Measurements from ENCODE around the gene GLI3.

The GLI3 gene

DNA sequence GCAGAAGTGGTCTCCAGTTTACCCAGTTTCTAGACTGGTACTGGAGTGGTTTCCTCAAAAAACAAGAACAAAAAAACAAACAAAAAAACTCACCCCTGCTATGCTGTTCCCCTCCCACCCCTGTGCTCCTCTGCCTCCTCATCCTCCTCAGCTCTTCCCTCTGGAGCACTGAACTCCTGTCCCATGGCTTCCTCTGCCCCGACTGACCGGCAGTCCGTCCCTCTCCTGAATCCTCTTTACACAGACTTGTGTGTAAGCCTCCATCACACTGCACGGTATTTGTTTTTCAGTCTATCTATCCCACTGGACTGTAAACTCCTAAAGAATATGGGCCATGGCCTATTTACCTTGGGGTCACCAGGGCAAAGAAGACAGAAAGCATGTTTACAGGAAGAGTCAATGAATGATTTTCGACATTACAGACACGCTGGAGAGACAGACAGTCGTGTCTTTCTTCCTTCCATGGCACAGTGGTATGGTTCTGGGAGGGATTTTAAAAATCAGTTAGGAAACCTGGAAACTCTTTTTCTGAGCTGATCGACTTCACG is 265.3 kb downstream of the GLI3 start:
- TF ChIP-seq CTCF (IDR thresholded peaks at IDR 0.05; ENCODE audit: low read depth, low read length) = no peak
- in situ Hi-C loops (cut with HindIII; ENCODE audit: low sequenced_read_pairs) = no loop called here
- no peak overlapping the region for H3K4me3 ChIP-seq (ENCODE audit: low read depth, low read length)
- no peak for DNase-seq (ENCODE audit: low read depth, low spot score)

- no peak for TF ChIP-seq CTCF (IDR thresholded peaks at IDR 0.05; ENCODE audit: low read depth, low read length)
- in situ Hi-C loops (cut with HindIII; ENCODE audit: low sequenced_read_pairs) = no loop called here
Measured at GRCh38 chr7:41970941-41971340, 266.1 kb downstream of the GLI3 start.

GRCh38 chr7:41969561-41970105 is 267.4 kb downstream of the GLI3 start:
- DNase-seq (ENCODE audit: low read depth, low spot score) = no peak
- TF ChIP-seq CTCF (IDR thresholded peaks at IDR 0.05; ENCODE audit: low read depth, low read length) = no peak
- H3K4me3 ChIP-seq (ENCODE audit: low read depth, low read length) = no peak overlapping the region
- in situ Hi-C loops (cut with HindIII; ENCODE audit: low sequenced_read_pairs) = no loop called here

More at GRCh38 chr7:41970941-41971340, 266.1 kb downstream of the GLI3 start:
- no peak for DNase-seq (ENCODE audit: low read depth, low spot score)
- H3K4me3 ChIP-seq (ENCODE audit: low read depth, low read length) = no peak overlapping the region

GRCh38 chr7:41967156-41967555 is 269.9 kb downstream of the GLI3 start:
- DNase-seq (ENCODE audit: low read depth, low spot score) = no peak
- H3K4me3 ChIP-seq (ENCODE audit: low read depth, low read length) = no peak overlapping the region
- TF ChIP-seq CTCF (IDR thresholded peaks at IDR 0.05; ENCODE audit: low read depth, low read length) = no peak
- in situ Hi-C loops (cut with HindIII; ENCODE audit: low sequenced_read_pairs) = no loop called here

GRCh38 chr7:41965951-41966505 is 271.0 kb downstream of the GLI3 start:
- no peak for TF ChIP-seq CTCF (IDR thresholded peaks at IDR 0.05; ENCODE audit: low read depth, low read length)
- H3K4me3 ChIP-seq (ENCODE audit: low read depth, low read length) = no peak overlapping the region
- in situ Hi-C loops (cut with HindIII; ENCODE audit: low sequenced_read_pairs) = no loop called here
- no peak for DNase-seq (ENCODE audit: low read depth, low spot score)

DNA sequence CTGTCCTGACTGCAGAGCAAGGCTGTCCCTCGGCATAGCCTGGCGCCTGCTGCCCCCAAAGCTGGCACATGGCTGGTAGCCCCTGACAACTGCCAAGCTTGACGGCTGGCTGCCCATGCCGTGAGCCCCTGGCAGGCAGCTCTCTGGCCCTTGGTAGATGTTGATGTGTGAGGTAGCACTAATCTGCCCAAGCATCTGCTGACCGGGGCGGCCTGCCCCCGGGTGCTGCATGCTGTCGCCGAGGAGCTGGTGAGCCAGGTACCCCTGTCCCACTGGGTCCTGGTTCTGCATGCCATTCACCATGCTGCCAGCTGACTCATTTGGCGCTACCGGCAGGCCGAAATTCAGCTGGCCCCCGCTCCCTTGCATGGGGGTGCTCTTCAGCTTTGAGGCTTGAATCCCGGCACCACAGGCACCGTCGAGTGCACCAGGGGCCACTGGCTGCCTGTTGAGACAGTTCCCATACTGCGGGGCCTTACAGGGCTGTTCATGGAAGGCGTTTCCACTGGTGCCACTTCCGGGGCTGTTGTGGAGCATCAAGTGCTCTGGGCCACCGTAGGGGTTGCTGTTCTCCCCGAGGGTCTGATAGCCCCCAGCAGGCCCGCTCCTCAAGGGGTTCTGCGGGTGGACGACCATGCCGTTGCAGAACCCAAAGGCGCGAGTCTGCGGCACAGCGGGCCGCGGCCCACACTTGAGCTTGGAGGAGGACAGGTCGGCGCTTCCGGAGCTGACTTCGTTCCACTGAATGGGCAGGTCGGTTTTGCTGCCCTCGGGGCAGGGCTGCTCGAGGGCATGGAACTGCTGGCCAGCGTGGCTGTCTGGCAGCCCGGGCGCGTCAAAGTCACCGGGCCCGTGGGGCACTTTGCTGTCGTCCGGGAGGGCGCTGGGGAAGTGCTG is 271.9 kb downstream of the GLI3 start:
- in situ Hi-C loops (cut with HindIII; ENCODE audit: low sequenced_read_pairs) = no loop called here
- DNase-seq (ENCODE audit: low read depth, low spot score) = no peak
- no peak for TF ChIP-seq CTCF (IDR thresholded peaks at IDR 0.05; ENCODE audit: low read depth, low read length)

More for the DNA sequence above, 271.9 kb downstream of the GLI3 start:
- no peak overlapping the region for H3K4me3 ChIP-seq (ENCODE audit: low read depth, low read length)

Measured in astrocyte of the spinal cord (primary cell).